ENCODE data around the gene TRPM3. TPM values are rescaled to one million over a fixed set of nuclear protein-coding genes. Genes with fewer than 3 reads are reported as not detected.

Gene TRPM3
- total RNA-seq, 1 donor from 2014 or later = 0.35 TPM

DNA sequence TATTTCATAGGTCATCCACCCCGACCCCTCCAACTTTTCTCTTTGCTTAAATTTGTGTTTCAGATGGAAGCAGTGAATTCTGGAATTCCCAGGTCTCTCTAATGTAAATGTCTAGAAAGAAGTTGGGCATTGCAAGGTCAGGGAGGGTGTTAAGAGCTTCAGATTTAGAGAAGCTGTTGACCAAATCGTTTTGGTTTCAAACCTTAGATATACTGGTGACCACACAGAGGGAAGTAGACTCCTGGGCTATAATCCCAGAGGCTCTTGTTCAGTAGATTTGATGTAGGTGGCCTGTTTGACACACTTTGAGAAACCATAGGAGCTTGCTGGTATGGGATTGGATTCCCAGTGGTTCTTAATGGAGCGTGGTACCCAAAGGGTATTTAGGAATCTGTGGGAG is 569.6 kb downstream of the TRPM3 start:
- ATAC-seq (peak; percentile 29), DNase-seq (no peak)
- intact Hi-C loops (cut with DNase I) = no loop called here
- Histone ChIP-seq H3K27me3 (no peaks in the 10 kb centered on the region), H3K9me3 (no peaks in the 10 kb centered on the region), H3K36me3 (no peaks in the 10 kb centered on the region), H3K4me3 (no peak overlapping the region), H3K27ac (no peak overlapping the region), H3K4me1 (peaks cover 15% of the 10 kb centered on the region)
- TF ChIP-seq, protein P1, sequence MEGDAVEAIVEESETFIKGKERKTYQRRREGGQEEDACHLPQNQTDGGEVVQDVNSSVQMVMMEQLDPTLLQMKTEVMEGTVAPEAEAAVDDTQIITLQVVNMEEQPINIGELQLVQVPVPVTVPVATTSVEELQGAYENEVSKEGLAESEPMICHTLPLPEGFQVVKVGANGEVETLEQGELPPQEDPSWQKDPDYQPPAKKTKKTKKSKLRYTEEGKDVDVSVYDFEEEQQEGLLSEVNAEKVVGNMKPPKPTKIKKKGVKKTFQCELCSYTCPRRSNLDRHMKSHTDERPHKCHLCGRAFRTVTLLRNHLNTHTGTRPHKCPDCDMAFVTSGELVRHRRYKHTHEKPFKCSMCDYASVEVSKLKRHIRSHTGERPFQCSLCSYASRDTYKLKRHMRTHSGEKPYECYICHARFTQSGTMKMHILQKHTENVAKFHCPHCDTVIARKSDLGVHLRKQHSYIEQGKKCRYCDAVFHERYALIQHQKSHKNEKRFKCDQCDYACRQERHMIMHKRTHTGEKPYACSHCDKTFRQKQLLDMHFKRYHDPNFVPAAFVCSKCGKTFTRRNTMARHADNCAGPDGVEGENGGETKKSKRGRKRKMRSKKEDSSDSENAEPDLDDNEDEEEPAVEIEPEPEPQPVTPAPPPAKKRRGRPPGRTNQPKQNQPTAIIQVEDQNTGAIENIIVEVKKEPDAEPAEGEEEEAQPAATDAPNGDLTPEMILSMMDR (IDR thresholded peaks at IDR 0.05) = no peak

DNA sequence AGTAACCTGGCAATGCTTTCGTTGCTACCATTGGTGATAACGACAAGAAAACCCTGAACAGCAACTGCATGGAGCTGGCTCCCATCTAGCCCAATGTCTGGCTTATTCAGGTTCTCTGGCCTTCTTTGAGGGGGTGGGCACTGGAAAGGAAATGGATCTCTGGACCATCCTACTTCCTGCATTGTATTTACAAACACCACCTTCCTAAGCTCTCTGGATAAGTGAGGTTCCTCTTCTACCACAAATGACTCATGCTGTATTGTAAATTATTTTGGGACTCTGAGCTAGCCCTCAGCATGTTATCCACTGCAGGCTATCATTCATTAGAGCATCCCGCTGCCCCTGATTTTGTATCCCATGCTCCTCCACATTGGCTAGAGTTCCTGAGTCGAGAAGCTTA is 570.0 kb downstream of the TRPM3 start:
- intact Hi-C loops (cut with DNase I) = no loop called here
- Histone ChIP-seq H3K27me3 (no peaks in the 10 kb centered on the region), H3K9me3 (no peaks in the 10 kb centered on the region), H3K27ac (no peak overlapping the region), H3K4me1 (peaks cover 15% of the 10 kb centered on the region), H3K36me3 (no peaks in the 10 kb centered on the region), H3K4me3 (no peak overlapping the region)
- DNase-seq (no peak), ATAC-seq (peak; percentile 38)
- TF ChIP-seq, protein P1 (IDR thresholded peaks at IDR 0.05) = no peak

DNA sequence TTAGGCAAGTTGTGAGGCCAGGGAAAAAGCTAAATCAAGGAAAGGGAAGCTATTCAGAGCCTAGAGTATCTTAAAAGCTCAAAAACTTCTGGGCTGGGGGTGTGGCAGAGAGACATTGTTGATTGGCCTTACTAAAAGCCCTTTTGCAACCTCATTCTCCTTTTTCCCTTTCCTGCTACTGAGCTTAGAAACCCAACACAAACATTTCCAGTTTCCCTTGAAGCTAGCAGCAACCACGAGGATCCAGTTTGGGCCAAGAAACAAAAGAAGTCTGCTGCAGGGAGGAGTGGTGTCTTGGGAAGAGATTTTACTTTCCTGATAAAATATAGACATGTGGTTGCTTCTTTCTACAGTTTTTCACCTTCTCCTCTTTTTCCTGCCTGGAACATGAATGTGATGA is 571.5 kb downstream of the TRPM3 start:
- intact Hi-C loops (cut with DNase I) = no loop called here
- DNase-seq = no peak
- no peak overlapping the region for H3K4me3 ChIP-seq
- H3K27me3 ChIP-seq = no peaks in the 10 kb centered on the region
- ATAC-seq = no peak
- no peaks in the 10 kb centered on the region for H3K36me3 ChIP-seq
- no peaks in the 10 kb centered on the region for H3K9me3 ChIP-seq
- peaks cover 15% of the 10 kb centered on the region for H3K4me1 ChIP-seq
- no peak overlapping the region for H3K27ac ChIP-seq
- TF ChIP-seq, protein P1 (IDR thresholded peaks at IDR 0.05) = no peak

DNA sequence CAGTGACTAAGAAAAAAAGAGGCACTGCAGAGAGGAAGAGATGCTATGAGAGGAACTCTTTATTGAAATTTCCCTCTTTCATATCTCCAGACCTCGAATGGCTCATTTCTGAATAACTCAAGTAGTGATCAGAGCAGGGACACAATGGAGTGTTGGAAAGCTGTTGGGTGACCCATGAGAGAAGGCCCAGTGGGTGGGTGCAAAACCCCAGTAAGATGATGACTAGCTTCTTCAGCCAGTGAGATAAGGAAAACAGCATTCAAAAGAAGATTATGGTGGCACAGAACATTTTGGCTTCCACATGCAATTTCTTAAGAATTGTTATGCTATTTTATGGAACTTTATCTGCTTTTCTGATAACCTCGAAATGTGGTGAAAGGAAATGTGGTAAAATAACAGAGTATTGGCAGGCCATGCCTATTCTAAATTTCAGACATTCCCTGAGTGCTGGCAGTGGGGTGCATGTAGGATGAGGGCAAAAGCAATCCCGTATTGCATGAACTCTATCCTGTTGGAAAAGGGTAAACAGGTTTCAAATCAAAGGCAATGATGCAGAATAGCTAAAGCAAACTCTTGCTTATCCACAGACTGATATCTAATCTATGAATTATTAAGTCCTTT is 579.0 kb downstream of the TRPM3 start:
- intact Hi-C loops (cut with DNase I) = no loop called here
- Histone ChIP-seq H3K36me3 (no peaks in the 10 kb centered on the region), H3K4me1 (no peaks in the 10 kb centered on the region), H3K4me3 (no peak overlapping the region), H3K9me3 (no peaks in the 10 kb centered on the region), H3K27me3 (no peaks in the 10 kb centered on the region), H3K27ac (no peak overlapping the region)
- ATAC-seq (no peak), DNase-seq (no peak)
- TF ChIP-seq, protein P1 (IDR thresholded peaks at IDR 0.05) = no peak

DNA sequence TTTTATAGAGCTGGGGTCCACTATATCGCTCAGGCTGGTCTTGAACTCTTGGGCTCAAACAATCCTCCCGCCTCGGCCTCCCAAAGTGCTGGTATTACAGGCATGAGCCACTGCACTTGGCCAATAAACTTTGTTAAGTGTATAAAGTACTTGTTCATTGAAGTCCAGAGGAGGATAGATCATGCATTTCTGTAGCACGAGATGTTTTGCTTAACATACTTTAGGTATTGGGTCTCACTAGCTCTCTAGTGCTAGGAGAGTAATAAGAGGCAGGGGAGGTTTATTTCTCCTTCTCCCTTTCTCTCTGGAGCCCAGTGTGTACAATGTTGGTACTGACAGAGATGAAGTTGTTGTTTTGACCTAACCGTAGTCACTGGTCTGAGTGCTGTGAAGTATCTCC is 581.4 kb downstream of the TRPM3 start:
- DNase-seq = no peak
- H3K36me3 ChIP-seq = no peaks in the 10 kb centered on the region
- intact Hi-C loops (cut with DNase I) = no loop called here
- no peak for ATAC-seq
- H3K27me3 ChIP-seq = no peaks in the 10 kb centered on the region
- TF ChIP-seq, protein P1 (IDR thresholded peaks at IDR 0.05) = no peak
- H3K27ac ChIP-seq = no peak overlapping the region
- H3K4me3 ChIP-seq = no peak overlapping the region
- H3K9me3 ChIP-seq = no peaks in the 10 kb centered on the region
- H3K4me1 ChIP-seq = no peaks in the 10 kb centered on the region

DNA sequence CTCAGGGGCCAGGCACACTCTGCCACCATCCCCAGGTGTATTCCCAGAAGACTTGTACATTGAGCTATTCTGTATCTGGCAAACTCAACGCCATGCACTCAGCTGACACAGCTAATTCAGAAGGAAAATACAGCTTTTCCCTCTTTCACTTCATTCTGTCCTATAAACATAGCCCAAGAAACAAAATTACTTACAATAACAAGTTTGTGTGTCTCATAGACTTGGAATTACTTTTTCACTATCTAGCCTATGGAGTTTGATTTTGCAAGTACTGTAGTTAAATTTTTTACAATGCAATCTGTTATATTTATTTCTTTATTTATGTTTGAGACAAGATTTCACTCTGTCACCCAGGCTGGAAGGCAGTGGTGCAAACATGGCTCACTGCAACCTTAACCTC is 581.9 kb downstream of the TRPM3 start:
- DNase-seq (no peak), ATAC-seq (no peak)
- H3K27me3 ChIP-seq = no peaks in the 10 kb centered on the region
- no peaks in the 10 kb centered on the region for H3K36me3 ChIP-seq
- no peak overlapping the region for H3K4me3 ChIP-seq
- intact Hi-C loops (cut with DNase I) = no loop called here
- TF ChIP-seq, protein P1 (IDR thresholded peaks at IDR 0.05) = no peak
- H3K4me1 ChIP-seq = no peaks in the 10 kb centered on the region
- H3K9me3 ChIP-seq = no peaks in the 10 kb centered on the region
- no peak overlapping the region for H3K27ac ChIP-seq

Measured in upper lobe of right lung (tissue), 1 donor.